COR-L47 (cell line): Measurements from ENCODE around the gene CST9.

Experiments used
- DNase-seq: peaks from one replicate; lab custom pipeline; 2025; lab: John Stamatoyannopoulos, UW

CST9 gene

DNA sequence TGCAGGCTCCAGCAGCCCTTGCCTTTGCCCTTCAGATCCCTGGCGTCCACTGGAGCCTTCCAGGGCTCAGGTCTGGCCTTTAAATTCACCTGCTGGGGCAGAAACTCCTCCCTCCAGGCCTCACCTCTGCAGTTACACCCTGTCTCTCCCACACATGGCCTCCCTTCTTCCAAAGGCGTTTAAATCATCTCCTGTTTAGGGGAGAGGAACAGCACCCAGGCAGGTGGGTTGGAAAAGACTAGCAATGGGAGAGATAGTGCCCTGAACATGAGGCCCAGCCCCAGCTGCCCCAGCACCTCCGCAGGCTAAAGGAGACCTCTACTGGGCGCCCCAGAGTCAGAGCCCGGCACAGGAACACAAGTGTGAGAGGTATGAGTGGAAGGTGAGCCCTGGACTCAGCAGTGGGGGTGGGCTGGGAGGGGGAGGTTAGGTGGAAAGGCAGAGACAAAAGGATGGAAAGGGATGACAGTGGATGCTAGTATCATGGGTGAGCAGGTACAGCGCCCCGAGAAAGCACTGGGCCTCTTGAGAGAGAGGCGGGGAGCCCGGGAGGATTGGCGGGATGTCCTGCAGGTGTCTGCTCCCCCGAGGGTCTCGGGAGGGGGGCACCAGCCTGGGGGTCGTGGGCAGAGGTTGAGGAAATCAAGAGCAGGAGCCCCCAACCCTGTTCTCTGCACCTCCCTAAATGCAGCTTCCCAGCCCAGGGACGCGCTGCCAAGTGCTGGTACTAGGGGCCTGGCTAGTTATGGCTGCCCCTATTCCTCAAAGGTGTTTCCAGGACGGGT is at the start of gene CST9:
CST9 (minus strand) TSS at position 51 of the 785 bp plus-strand sequence. CDS start 53 bp downstream, outside the sequence.
- no peak for DNase-seq

DNA sequence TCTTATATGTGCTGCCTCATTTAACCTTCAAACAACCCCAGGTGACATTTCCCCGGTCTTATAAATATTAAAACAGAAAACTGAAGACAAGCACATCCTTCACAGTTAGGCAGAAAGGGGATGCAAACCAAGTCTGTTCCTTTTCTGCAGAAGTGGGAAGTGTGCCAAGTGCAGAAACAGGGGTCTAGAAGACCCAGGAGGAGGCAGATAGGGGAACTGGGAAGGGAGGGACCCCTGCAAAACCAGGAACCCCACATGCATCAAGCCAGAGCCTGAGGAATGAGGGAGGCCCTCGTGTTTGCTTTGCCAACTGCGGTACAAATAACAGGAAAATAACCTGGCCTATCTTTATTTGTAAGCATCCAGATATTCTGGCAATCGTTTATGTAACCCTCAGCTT is 49.0 kb upstream of the CST9 start:
- DNase-seq, result no peak

DNA sequence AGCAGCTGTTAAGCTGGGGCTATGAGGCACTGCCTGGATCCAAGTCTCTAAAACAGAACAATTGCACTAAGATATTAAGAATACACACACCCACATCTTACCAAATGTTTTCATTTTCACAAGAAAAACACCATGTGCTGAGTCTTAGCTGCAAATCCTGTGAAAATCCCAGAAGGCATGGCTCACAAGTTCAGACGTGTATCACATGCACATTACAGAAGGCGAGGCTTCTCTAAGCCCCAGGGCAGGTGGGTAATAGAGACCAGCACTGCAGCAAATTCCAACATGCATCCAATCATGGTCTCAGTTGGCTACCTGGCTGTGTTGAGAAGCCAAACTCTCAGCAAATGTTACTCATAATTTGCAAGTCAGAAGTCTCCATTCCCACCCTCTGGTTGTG is 48.3 kb upstream of the CST9 start:
- DNase-seq, result no peak

- DNase-seq, result no peak
These were observed 47.8 kb upstream of the CST9 start for GRCh38 chr20:23653400-23653938.

- no peak for DNase-seq
These were observed 47.2 kb upstream of the CST9 start for GRCh38 chr20:23652926-23653325.

DNA sequence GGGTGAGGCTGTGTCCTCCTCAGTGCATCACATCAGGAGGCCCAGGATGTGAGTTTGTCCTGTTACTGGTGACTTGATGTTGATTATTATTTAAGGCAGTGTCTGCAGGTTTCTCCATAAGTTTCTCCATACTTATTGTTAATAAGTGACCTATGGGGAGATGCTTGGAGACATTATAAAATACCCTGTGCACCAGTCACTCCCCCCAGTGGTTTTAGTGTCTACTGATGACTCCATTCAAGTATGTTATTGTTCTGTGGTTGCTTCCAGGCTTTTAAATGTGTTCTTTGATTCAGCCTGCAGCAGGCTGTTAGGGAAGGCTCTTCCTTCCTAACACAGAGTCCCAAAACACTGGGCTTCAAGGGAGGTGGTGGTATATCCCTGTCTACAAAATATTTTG is 46.7 kb upstream of the CST9 start:
- no peak for DNase-seq

DNA sequence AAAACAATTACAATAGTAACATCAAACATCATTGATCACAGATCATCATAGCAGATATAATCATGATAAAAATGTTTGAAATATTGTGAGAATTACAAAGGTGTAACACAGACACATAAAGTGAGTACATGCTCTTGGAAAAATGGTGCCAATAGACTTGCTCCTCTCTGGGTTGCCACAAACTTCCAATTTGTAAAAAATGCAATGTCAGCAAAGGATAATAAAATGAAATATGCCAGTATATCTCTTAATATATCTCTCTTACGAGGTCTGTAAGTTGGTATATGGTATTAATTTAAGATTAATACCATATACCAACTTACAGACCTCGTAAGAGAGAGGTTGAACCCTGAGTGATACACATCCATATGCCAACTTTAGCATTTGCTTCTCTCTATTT is 45.4 kb upstream of the CST9 start:
- DNase-seq, result no peak

- DNase-seq, result no peak
These were observed 44.2 kb upstream of the CST9 start for GRCh38 chr20:23649830-23650417.

GRCh38 chr20:23649242-23649641 is 43.5 kb upstream of the CST9 start:
- no peak for DNase-seq

DNA sequence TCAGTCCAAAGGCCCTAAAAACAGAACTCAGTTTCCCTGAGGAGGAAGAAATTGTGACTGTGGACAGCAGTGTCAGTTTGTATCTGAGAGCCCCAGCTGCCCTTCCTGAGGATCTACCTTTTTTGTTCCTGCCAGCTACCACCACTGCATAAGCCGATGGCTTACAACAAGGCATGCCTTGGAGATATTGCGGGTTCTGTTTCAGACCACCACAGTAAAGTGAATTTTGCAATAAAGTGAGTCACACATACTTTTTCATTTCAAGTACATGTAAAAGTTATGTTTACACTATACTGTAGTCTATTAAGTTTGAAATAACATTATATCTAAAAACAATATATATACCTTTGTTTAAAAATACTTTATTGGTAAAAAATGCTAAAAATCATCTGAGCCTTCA is 41.6 kb upstream of the CST9 start:
- DNase-seq, result no peak

GRCh38 chr20:23646106-23646873 is 40.6 kb upstream of the CST9 start:
- no peak for DNase-seq

DNA sequence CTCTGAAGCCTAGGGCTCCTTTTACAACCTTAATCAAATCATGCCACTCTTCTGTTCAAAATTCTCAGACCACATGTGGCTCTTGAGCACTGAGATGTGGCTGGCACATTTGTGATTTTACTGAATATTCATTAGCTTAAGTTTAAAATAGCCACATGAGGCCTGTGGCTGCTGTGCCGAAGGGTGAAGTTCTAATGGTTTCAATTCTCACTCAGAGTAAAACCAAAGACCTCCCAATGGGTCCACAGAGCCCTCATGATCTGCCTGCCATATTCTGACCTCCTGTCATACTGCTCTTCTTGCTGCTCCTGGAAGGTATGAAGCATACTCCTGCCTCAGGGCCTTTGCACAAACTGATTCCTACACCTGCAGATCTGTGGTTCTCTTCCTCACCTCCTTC is 39.9 kb upstream of the CST9 start:
- DNase-seq, result no peak

GRCh38 chr20:23644164-23644563 is 38.4 kb upstream of the CST9 start:
- no peak for DNase-seq

DNA sequence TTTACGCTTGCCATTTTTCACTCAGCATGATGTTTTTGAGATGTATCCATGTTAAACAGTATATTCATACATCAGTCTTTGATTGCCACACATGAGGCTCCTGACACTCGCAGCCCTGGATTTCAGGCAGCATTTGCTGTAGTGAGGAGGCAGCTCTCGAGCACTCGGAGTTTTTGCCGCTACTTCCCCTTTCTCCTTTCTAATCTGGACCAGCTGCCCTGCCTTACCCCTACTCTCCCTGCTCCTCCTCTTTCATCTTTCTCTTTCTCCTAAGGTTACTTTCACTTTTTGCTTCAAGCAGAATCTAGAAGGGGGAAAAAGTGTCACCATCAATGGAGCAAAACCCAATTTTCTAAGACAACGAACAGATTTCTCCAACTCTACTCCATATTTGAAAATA is 37.9 kb upstream of the CST9 start:
- DNase-seq, result no peak

DNA sequence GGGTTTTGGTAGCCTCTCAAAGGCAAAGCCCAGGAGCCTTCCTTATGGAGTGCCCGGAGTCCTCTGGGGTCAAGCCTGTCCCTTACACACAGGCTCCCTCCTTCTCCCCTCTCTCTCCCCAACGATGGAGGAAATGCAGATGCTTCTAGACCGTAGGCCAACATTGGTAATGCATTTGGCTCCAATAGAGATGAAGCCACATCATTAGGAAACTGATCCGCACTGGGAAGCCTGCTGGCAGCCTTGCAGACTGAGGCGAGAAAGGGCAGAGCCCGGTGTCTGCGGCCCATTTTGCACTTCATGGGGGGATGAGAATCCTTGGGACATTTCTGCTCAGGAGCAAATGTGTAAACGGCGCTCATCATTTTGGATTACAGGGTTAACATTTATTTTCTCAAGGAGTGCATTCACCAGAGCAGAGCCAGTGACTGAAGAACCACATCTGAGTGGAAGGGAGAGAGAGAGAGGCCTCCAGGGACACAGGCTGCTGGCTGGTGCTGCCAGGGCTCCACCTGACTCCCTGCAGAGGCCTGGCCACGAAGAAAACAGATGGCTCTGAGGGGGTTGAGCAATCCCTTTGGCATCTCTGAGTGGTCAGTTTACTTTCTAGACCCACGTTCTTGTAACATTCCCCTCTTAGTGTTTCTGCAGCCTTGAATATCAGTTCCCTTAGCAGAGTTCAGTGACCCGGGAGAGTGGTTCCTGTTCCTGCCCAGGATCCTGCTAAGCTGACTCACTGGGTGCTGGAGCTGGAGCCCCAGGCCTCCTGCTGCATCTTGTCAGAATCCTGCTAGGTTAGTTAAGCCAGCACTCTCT is 36.4 kb upstream of the CST9 start:
- DNase-seq, result no peak

- DNase-seq, result no peak
These were observed 35.3 kb upstream of the CST9 start for GRCh38 chr20:23640671-23641667.

DNA sequence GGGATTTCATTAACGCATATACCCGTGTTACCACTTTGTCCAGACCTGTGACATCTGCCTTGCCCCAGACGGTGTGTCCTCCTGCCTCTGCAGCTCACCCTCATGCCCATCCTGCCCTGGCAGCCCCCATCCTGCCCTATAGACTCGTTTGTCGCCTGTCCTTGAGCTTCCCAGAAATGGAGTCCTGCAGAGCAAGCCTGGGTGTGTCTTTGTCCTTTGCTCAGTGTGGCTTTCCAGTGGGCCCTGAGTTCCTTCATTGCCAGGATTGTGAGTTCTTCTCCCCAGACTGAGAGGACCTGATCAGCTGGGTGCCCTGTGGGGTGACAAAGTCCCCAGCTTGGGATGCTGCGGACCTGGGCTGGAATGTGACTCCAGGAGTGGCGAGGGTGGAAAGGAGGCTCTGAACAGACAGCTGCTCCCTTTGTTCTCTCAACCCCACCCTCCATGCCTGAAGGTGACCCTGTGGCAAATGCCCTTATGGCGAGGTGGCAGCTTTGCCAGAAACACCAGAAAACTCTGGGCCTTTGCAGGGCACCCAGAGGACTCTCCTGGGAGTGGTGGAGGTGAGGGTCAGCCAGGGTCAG is 34.4 kb upstream of the CST9 start:
- no peak for DNase-seq

DNA sequence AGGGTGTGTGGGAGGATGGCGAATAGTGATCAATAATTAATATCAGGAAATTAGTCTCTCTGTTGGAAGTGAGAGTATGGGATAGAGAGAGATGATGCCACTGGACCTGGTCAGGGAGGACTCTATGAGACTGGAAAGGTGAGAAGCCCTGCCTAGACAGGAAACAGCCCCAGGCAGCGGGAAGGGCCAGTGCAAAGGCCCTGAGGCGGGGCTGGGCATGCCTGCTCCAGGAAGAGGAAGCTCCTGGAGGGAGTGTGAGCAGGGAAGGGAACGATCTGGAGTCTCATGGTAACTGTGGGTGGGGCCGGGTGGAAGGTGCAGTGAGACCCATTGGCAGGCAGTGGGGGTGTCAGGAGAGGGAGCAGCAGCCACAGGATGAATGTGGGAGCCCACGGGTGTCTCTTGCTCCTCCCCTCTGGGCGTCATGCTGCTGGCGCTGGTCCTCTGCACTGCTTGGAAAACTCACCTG is 33.8 kb upstream of the CST9 start:
- no peak for DNase-seq

GRCh38 chr20:23638309-23638708 is 32.6 kb upstream of the CST9 start:
- DNase-seq, result no peak
